Stimulated activated CD4-positive, alpha-beta T cell treated with anti-CD3 and anti-CD28 coated beads, Interleukin-4, amount 100 ng/mL, for 48 hours (primary cell): ENCODE data around the gene LRRC3.
A peak's percentile ranks its signal among the peaks of the same experiment; 100 is the strongest.
"Not testable (repeated sequence)": the region's sequence is repeated elsewhere in the genome, so short reads cannot be mapped to it uniquely, and the experiment has no call there.

ENCODE experiments used
- DNase-seq, 2 donors: peaks; one replicate each; pipeline ENCODE4 v3.0.0-alpha.2; 2020; ENCODE audit warnings: low read depth in 2 of 2

LRRC3 gene

GRCh38 chr21:44454747-44455523, at the start of gene LRRC3:
TSS of gene LRRC3 (plus strand) at chr21:44455510. CDS start at chr21:44456645, 1,135 bp downstream.
- peak; percentile 81 to 85 for DNase-seq

GRCh38 chr21:44405948-44406872, 49.1 kb upstream of the LRRC3 start:
- DNase-seq: no peak

GRCh38 chr21:44406953-44407352, 48.4 kb upstream of the LRRC3 start:
- no peak for DNase-seq

GRCh38 chr21:44407493-44407892, 47.8 kb upstream of the LRRC3 start:
- peak in 1 of 2 donors; percentile 12 for DNase-seq

GRCh38 chr21:44408226-44408625, 47.1 kb upstream of the LRRC3 start:
- no peak for DNase-seq

GRCh38 chr21:44413566-44414290, 41.6 kb upstream of the LRRC3 start:
- DNase-seq: no peak

- DNase-seq: no peak
Observed at GRCh38 chr21:44414291-44415072, 40.8 kb upstream of the LRRC3 start.

- DNase-seq: no peak
Observed at GRCh38 chr21:44415073-44416025, 40.0 kb upstream of the LRRC3 start.

- DNase-seq: no peak
Observed at GRCh38 chr21:44416193-44416592, 39.1 kb upstream of the LRRC3 start.

GRCh38 chr21:44417621-44418107, 37.6 kb upstream of the LRRC3 start:
- not testable (repeated sequence) for DNase-seq

- DNase-seq: no peak
Observed at GRCh38 chr21:44418108-44418875, 37.0 kb upstream of the LRRC3 start.

- no peak for DNase-seq
Observed at GRCh38 chr21:44418876-44419230, 36.5 kb upstream of the LRRC3 start.

- no peak for DNase-seq
Observed at GRCh38 chr21:44419679-44420078, 35.6 kb upstream of the LRRC3 start.

- DNase-seq: no peak
Observed at GRCh38 chr21:44420416-44421205, 34.7 kb upstream of the LRRC3 start.

- no peak for DNase-seq
Observed at GRCh38 chr21:44421901-44422840, 33.1 kb upstream of the LRRC3 start.

GRCh38 chr21:44423312-44423821, 31.9 kb upstream of the LRRC3 start:
- DNase-seq: no peak
